Measurements from ENCODE around the gene NTMT1.
"Not testable (repeated sequence)": the region's sequence is repeated elsewhere in the genome, so short reads cannot be mapped to it uniquely, and the experiment has no call there.

Gene NTMT1

GRCh38 chr9:129636343-129636742 lies 10.4 kb downstream of the NTMT1 start:
- DNase-seq (ENCODE audit: low read depth, low spot score), result not testable (repeated sequence)

DNA sequence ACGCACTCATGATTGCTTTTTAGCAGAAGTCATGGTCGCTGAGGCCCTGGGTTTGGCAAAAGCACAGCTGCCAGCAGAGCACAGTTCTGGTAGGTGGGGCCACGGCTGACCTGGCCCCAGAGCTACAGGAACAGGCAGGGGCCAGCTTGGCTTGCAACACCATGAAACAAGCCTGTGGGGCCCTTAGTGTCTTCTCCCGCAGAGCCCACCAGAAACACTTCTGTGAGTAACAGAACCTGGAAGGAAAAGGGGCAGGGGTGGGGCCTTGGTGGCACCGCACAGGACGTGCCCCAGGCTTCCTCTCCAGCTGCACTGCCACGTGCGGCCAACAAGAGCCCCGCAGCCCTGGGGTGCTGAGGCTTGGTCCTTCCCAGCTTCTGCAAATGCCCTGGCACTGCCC lies 11.1 kb downstream of the NTMT1 start:
- no peak for DNase-seq (ENCODE audit: low read depth, low spot score)

- DNase-seq (ENCODE audit: low read depth, low spot score), result no peak
Measured at GRCh38 chr9:129637673-129638439, 11.9 kb downstream of the NTMT1 start.

- DNase-seq (ENCODE audit: low read depth, low spot score), result no peak
Measured at GRCh38 chr9:129639034-129639630, 13.2 kb downstream of the NTMT1 start.

DNA sequence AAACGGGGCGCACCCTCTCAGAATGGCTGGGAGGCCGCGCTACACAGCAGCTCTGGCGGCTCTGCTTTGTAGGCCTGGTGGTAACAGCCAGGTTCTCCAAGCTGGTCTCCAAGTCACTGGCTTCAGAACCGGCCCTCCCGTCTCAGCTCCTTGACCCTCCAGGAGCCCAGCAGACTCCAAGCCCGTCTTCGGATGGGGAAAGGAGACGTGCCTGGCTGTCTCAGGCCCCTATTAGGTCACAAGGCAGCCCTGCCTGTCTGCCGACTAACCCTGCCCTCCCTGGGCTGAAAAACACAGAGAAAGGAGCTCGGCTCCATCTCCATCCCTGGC lies 13.8 kb downstream of the NTMT1 start:
- no peak for DNase-seq (ENCODE audit: low read depth, low spot score)

GRCh38 chr9:129640086-129640870 lies 14.3 kb downstream of the NTMT1 start:
- no peak for DNase-seq (ENCODE audit: low read depth, low spot score)

- no peak for DNase-seq (ENCODE audit: low read depth, low spot score)
Measured at GRCh38 chr9:129640871-129641749, 15.1 kb downstream of the NTMT1 start.

- DNase-seq (ENCODE audit: low read depth, low spot score), result peak; percentile 98
Measured at GRCh38 chr9:129641750-129642585, 16.0 kb downstream of the NTMT1 start, which contains the start of gene ASB6. Gene ASB6, minus strand, starts transcription at chr9:129642151. Its CDS starts 152 bp downstream, at chr9:129641999.

DNA sequence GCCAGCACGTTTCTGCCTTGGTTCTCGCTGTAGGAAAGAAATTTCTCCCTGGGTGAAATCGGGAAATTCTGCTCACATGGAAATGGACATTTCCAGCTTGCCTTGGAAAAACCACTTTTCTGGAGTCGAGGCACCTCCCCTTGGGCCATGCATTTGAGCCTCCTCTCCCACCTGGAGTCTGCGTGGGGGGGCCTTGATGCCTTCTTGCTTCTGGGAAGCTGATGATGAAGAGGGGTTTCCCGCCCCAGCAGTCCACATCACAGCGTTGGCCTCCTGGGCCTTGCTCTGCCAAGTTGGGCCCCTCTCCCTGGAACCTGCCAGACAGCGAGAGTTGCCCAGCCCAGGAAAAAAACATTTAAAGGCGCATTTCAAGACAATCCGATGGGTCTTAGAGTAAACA lies 17.7 kb downstream of the NTMT1 start:
- no peak for DNase-seq (ENCODE audit: low read depth, low spot score)

- DNase-seq (ENCODE audit: low read depth, low spot score), result no peak
Measured at GRCh38 chr9:129644365-129644764, 18.4 kb downstream of the NTMT1 start.

- DNase-seq (ENCODE audit: low read depth, low spot score), result no peak
Measured at GRCh38 chr9:129644902-129645301, 18.9 kb downstream of the NTMT1 start.

DNA sequence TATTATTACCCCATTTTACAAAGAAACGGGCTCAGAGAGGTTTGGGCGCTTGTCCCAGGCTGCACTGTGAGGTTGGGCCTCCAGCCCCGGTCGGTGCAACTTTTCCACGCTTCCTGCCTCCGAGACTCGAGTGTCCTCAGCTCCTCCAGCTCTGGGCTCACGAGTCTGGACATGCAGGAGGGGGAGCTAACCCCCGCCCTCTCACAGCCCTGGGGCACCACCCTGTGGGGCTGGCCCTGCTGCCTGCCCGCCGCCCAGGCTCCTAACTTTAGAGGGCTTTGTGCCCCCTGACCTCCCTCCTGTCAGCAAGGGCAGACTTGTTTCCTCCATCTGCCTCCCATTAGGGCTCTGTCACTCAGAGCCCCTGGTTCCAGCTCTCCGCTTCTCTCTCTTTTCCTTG lies 20.3 kb downstream of the NTMT1 start:
- DNase-seq (ENCODE audit: low read depth, low spot score), result no peak

DNA sequence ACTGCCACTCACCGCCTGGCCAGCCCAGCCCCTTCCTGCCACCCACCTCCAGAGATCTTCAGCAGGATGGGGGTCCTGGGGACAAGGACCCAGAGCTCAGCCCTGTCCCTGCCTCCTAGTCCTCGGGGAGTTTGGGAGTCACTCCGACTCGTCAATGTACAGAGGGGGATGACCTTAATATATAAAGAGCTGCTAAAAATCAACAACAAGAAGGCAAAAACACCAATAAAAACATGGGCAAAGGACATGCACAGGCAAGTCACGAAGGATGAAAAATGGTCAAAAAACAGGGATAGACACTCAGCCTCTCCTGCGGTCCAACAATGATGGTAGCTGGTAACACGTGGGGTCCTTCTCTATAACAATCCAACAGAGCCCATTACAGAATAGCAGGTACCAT lies 20.7 kb downstream of the NTMT1 start:
- no peak for DNase-seq (ENCODE audit: low read depth, low spot score)

- no peak for DNase-seq (ENCODE audit: low read depth, low spot score)
Measured at GRCh38 chr9:129647635-129648034, 21.7 kb downstream of the NTMT1 start.

- no peak for DNase-seq (ENCODE audit: low read depth, low spot score)
Measured at GRCh38 chr9:129648092-129648763, 22.3 kb downstream of the NTMT1 start.

- DNase-seq (ENCODE audit: low read depth, low spot score), result no peak
Measured at GRCh38 chr9:129648764-129649115, 22.8 kb downstream of the NTMT1 start.

- no peak for DNase-seq (ENCODE audit: low read depth, low spot score)
Measured at GRCh38 chr9:129649726-129650679, 24.0 kb downstream of the NTMT1 start.

GRCh38 chr9:129650680-129651235 lies 24.8 kb downstream of the NTMT1 start:
- DNase-seq (ENCODE audit: low read depth, low spot score), result no peak
